Endothelial cell (in vitro differentiated cells): ENCODE measurements around the gene HDC. TPM values are rescaled to one million over a fixed set of nuclear protein-coding genes. Genes with fewer than 3 reads are reported as not detected.

ENCODE experiments used
- DNase-seq: peaks from one replicate; pipeline ENCODE4 v3.0.0; 2021; ENCODE audit warnings: low spot score
- H3K27ac Mint-ChIP-seq: one replicate; pipeline ENCODE4 v1.8.0; 2021; ENCODE audit warnings: mixed read lengths, inconsistent platforms; ENCODE audit not compliant: unreplicated experiment
- H3K27me3 Mint-ChIP-seq: one replicate; pipeline ENCODE4 v1.8.0; 2021; ENCODE audit warnings: mild to moderate bottlenecking, moderate library complexity, mixed read lengths, inconsistent platforms; ENCODE audit not compliant: unreplicated experiment
- H3K36me3 Mint-ChIP-seq: one replicate; pipeline ENCODE4 v1.8.0; 2021; ENCODE audit warnings: mild to moderate bottlenecking, low read depth, mixed read lengths, inconsistent platforms; ENCODE audit not compliant: unreplicated experiment
- H3K4me1 Mint-ChIP-seq: one replicate; pipeline ENCODE4 v1.8.0; 2021; ENCODE audit warnings: mild to moderate bottlenecking, mixed read lengths, inconsistent platforms; ENCODE audit not compliant: unreplicated experiment
- H3K4me3 Mint-ChIP-seq: one replicate; pipeline ENCODE4 v1.8.0; 2021; ENCODE audit warnings: mild to moderate bottlenecking, mixed read lengths, inconsistent platforms; ENCODE audit not compliant: unreplicated experiment
- H3K9me3 Mint-ChIP-seq: one replicate; pipeline ENCODE4 v1.8.0; 2021; ENCODE audit warnings: mixed read lengths, inconsistent platforms; ENCODE audit not compliant: unreplicated experiment
- total RNA-seq: library from RNA; stranded (reverse); fragmentation: NEBNext Ultra II Directional; extraction: Animal tissue kit (Norgen Biotek cat#: 25700); gene quantifications from one replicate; pipeline ENCODE4 v1.2.1, GENCODE V29; 2021; ENCODE audit not compliant: unreplicated experiment
- TF ChIP-seq, protein P1 (sequence below): fragments of 200-600 bp; sonication (generic); IDR thresholded peaks from one replicate; pipeline ENCODE4 v1.5.0; 2021; ENCODE audit warnings: antibody characterized with exemption; ENCODE audit not compliant: unreplicated experiment

HDC gene
- total RNA-seq, 1 donor from 2014 or later: not detected

DNA sequence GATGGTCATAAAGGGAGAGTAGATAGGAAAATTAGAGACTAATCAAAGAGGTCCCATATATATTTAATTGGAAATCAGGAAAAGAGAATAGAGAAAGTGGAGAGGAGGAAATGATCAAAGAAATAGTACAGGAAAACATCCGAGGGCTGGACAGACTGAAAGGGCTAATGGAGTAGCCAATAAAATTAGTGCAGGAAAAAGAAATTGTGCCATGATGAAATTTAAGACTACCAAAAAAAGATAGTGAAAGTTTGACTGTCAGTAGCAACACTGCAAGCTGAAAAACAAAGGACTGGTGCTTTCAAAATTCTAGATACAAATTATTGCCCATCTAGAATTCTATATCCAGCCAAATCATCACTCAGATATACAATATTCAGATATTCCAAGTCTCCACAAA lies 47.2 kb downstream of the HDC start:
- Mint-ChIP-seq H3K4me3 (no peak overlapping the region), H3K27me3 (peaks cover 1% of the 10 kb centered on the region), H3K27ac (peak overlapping the region; percentile 72), H3K4me1 (peaks cover 30% of the 10 kb centered on the region), H3K36me3 (peaks cover 4% of the 10 kb centered on the region), H3K9me3 (no peaks in the 10 kb centered on the region)
- TF ChIP-seq, protein P1, sequence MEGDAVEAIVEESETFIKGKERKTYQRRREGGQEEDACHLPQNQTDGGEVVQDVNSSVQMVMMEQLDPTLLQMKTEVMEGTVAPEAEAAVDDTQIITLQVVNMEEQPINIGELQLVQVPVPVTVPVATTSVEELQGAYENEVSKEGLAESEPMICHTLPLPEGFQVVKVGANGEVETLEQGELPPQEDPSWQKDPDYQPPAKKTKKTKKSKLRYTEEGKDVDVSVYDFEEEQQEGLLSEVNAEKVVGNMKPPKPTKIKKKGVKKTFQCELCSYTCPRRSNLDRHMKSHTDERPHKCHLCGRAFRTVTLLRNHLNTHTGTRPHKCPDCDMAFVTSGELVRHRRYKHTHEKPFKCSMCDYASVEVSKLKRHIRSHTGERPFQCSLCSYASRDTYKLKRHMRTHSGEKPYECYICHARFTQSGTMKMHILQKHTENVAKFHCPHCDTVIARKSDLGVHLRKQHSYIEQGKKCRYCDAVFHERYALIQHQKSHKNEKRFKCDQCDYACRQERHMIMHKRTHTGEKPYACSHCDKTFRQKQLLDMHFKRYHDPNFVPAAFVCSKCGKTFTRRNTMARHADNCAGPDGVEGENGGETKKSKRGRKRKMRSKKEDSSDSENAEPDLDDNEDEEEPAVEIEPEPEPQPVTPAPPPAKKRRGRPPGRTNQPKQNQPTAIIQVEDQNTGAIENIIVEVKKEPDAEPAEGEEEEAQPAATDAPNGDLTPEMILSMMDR: no peak
- DNase-seq: no peak

DNA sequence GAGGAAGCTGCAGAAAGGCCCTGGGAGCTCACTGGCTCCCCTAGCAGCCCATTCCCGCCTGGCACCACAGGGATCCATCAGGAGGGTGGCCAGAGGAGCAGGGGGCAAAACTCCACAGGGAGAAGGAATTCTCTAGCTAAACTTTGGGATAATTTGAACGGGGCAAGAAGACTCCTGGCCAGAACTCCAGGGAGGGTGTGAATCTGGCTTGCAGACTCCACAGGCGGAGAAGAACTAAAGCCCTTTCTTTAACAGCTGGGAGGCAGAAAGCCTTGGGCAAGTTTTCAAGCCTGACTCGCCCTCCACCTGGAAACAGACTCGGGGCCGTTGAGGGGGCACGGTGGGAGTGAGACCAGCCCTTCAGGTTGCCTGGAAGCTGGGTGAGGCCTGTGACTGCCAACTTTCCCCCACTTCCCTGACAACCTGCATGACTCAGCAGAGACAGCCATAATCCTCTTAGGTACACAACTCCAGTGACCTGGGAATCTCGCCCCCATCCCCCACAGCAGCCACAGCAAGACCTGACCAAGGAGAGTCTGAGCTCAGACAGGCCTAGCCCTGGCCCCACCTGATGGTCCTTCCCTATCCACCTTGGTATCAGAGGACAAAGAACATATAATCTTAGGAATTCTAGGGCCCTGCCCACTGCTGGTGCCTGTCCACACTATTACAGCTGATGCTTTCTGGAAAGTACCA lies 54.9 kb downstream of the HDC start:
- H3K36me3 Mint-ChIP-seq: peaks cover 4% of the 10 kb centered on the region
- H3K27me3 Mint-ChIP-seq: peaks cover 2% of the 10 kb centered on the region
- DNase-seq: no peak
- H3K9me3 Mint-ChIP-seq: no peaks in the 10 kb centered on the region
- H3K4me3 Mint-ChIP-seq: no peak overlapping the region
- peaks cover 16% of the 10 kb centered on the region for H3K4me1 Mint-ChIP-seq
- TF ChIP-seq, protein P1: no peak
- H3K27ac Mint-ChIP-seq: no peak overlapping the region

DNA sequence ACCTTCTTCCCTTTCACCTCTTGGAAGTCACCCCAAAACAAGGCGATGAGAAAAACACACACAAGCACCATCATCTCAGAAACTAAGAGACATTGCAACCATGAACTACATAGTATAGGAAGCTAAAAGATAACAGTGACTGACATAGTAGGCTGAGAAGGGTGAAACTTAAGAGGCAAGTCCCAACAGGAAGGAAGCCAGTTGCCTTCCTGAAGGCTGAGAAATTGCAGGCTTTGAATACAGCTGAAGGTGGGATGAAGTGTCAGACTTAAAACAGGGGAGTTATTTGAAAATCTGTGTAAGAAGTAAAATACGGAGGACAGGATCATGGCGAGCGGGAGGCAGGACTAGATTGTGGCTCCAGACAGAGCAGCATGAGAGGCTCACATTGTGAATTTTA lies 55.7 kb downstream of the HDC start:
- TF ChIP-seq, protein P1: no peak
- no peaks in the 10 kb centered on the region for H3K9me3 Mint-ChIP-seq
- peaks cover 2% of the 10 kb centered on the region for H3K27me3 Mint-ChIP-seq
- no peak for DNase-seq
- no peak overlapping the region for H3K4me3 Mint-ChIP-seq
- no peak overlapping the region for H3K27ac Mint-ChIP-seq
- H3K36me3 Mint-ChIP-seq: no peaks in the 10 kb centered on the region
- H3K4me1 Mint-ChIP-seq: peaks cover 16% of the 10 kb centered on the region

DNA sequence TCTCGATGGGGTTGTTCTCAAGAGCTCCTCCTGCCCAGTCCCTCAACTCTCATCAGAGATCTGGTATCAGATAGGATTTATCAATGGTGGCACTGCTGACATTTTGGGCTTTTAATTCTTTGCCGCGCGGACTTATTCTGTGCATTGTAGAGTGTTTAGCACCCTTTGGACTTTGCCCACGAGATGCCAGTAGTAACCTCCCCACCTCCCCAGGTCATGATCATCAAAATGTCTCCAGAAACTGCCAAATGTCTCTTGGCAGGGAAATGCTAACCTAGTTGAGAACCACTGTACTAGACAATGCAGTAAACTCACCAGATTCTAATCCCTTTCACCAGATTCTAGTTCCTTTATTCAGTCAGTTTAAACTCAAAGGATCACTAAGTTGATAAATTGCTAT lies 59.5 kb downstream of the HDC start:
- no peak overlapping the region for H3K27ac Mint-ChIP-seq
- TF ChIP-seq, protein P1: no peak
- no peaks in the 10 kb centered on the region for H3K36me3 Mint-ChIP-seq
- H3K27me3 Mint-ChIP-seq: no peaks in the 10 kb centered on the region
- no peaks in the 10 kb centered on the region for H3K9me3 Mint-ChIP-seq
- no peak for DNase-seq
- no peak overlapping the region for H3K4me3 Mint-ChIP-seq
- H3K4me1 Mint-ChIP-seq: peaks cover 16% of the 10 kb centered on the region

DNA sequence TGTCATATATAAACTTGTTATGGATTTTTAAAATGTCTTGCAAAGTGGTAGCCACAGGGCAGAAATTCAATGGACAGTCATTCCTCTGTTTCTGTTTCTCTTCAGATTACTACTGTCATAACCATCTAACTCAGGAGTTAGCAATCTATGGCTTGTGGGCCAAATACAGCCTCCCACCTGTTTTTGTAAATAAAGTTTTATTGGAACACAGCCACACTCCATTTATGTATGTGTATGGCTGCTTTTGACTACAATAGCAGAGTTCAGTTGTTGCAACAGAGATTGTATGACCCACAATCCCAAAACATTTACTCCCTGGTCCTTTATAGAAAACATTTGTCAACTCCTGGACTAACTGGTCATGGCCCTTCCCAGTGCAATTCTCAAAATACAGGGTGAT lies 63.5 kb downstream of the HDC start:
- H3K4me3 Mint-ChIP-seq: no peak overlapping the region
- TF ChIP-seq, protein P1: no peak
- H3K27me3 Mint-ChIP-seq: no peaks in the 10 kb centered on the region
- DNase-seq: no peak
- H3K36me3 Mint-ChIP-seq: no peaks in the 10 kb centered on the region
- no peaks in the 10 kb centered on the region for H3K4me1 Mint-ChIP-seq
- H3K27ac Mint-ChIP-seq: no peak overlapping the region
- H3K9me3 Mint-ChIP-seq: no peaks in the 10 kb centered on the region
